IPS DF 6.9 (cell line): Measurements from ENCODE around the gene RD3L.
"Not testable (repeated sequence)": the region's sequence is repeated elsewhere in the genome, so short reads cannot be mapped to it uniquely, and the experiment has no call there.

Source experiments
- DNase-seq: peaks from one replicate; pipeline ENCODE4 v3.0.0-alpha.2; 2013; ENCODE audit warnings: low read depth, low spot score
- H3K27ac ChIP-seq: one replicate; pipeline ENCODE4 v1.5.1; 2013; ENCODE audit warnings: low read length, control low read depth
- H3K27me3 ChIP-seq: 2 replicates; pipeline ENCODE4 v1.6.1; 2013; ENCODE audit warnings: mild to moderate bottlenecking, low read length; ENCODE audit not compliant: control insufficient read depth, insufficient read depth
- H3K36me3 ChIP-seq: 2 replicates; pipeline ENCODE4 v1.6.1; 2013; ENCODE audit warnings: low read length; ENCODE audit not compliant: control insufficient read depth, insufficient read depth
- H3K4me1 ChIP-seq: 2 replicates; pipeline ENCODE4 v1.6.1; 2013; ENCODE audit warnings: low read length; ENCODE audit not compliant: control insufficient read depth, insufficient read depth
- H3K4me3 ChIP-seq: 2 replicates; pipeline ENCODE4 v1.5.1; 2013; ENCODE audit warnings: mild to moderate bottlenecking, low read length
- H3K9me3 ChIP-seq: 2 replicates; pipeline ENCODE4 v1.6.1; 2013; ENCODE audit warnings: low read length, inconsistent platforms; ENCODE audit not compliant: control insufficient read depth, insufficient read depth
- WGBS: extraction: QIAGEN DNeasy Blood & Tissue Kit; methylation state at CpG from one replicate; pipeline ENCODE4 v1.1.7; 2013; ENCODE audit warnings: mixed read lengths, missing lambda C conversion rate; ENCODE audit not compliant: insufficient read length, insufficient coverage; 5-methylcytosine and 5-hydroxymethylcytosine counted together

Gene RD3L

GRCh38 chr14:103941973-103942736 is at the start of gene RD3L:
RD3L (minus strand) TSS chr14:103942529; CDS start chr14:103941695, 834 bp downstream.
- Histone ChIP-seq H3K4me3 (no peak within 1 kb of the TSS), H3K36me3 (no peaks in the 10 kb centered on the region), H3K27ac (no peak within 1 kb of the TSS), H3K4me1 (no peaks in the 10 kb centered on the region), H3K9me3 (no peaks in the 10 kb centered on the region), H3K27me3 (no peaks in the 10 kb centered on the region)
- DNase-seq, result no peak
- no CpG with 5 or more reads among the region's 14 CpGs for WGBS

- H3K9me3 ChIP-seq, result no peaks in the 10 kb centered on the region; the same call in 1 of the 2 replicates
- no peak overlapping the region for H3K4me3 ChIP-seq
- DNase-seq, result no peak
- no peaks in the 10 kb centered on the region for H3K27me3 ChIP-seq
- H3K4me1 ChIP-seq, result no peaks in the 10 kb centered on the region
- H3K36me3 ChIP-seq, result no peaks in the 10 kb centered on the region
- no peak overlapping the region for H3K27ac ChIP-seq
- no CpG with 5 or more reads among the region's 4 CpGs for WGBS
These were observed 47.6 kb upstream of the RD3L start for GRCh38 chr14:103989964-103990363.

GRCh38 chr14:103989034-103989433 is 46.7 kb upstream of the RD3L start:
- Histone ChIP-seq H3K27me3 (no peaks in the 10 kb centered on the region), H3K4me3 (no peak overlapping the region), H3K36me3 (no peaks in the 10 kb centered on the region), H3K9me3 (no peaks in the 10 kb centered on the region; the same call in 1 of the 2 replicates), H3K4me1 (no peaks in the 10 kb centered on the region), H3K27ac (no peak overlapping the region)
- DNase-seq, result no peak
- WGBS, result no CpG with 5 or more reads among the region's 1 CpG

GRCh38 chr14:103984196-103984595 is 41.9 kb upstream of the RD3L start:
- Histone ChIP-seq H3K27me3 (no peaks in the 10 kb centered on the region), H3K4me3 (no peak overlapping the region), H3K4me1 (no peaks in the 10 kb centered on the region), H3K9me3 (no peaks in the 10 kb centered on the region), H3K27ac (no peak overlapping the region), H3K36me3 (no peaks in the 10 kb centered on the region)
- no peak for DNase-seq
- WGBS, result no CpG with 5 or more reads among the region's 5 CpGs

GRCh38 chr14:103980623-103981238 is 38.4 kb upstream of the RD3L start:
- not testable (repeated sequence) for H3K27ac ChIP-seq, H3K4me3 ChIP-seq, H3K9me3 ChIP-seq, H3K27me3 ChIP-seq, H3K36me3 ChIP-seq, H3K4me1 ChIP-seq, DNase-seq
- no CpG with 5 or more reads among the region's 14 CpGs for WGBS

GRCh38 chr14:103974575-103974974 is 32.2 kb upstream of the RD3L start:
- H3K4me3 ChIP-seq, result no peak overlapping the region
- no peak for DNase-seq
- H3K27me3 ChIP-seq, result no peaks in the 10 kb centered on the region
- WGBS, result no CpG with 5 or more reads among the region's 2 CpGs
- no peaks in the 10 kb centered on the region for H3K36me3 ChIP-seq
- no peaks in the 10 kb centered on the region for H3K9me3 ChIP-seq
- no peak overlapping the region for H3K27ac ChIP-seq
- H3K4me1 ChIP-seq, result no peaks in the 10 kb centered on the region

GRCh38 chr14:103973354-103973753 is 31.0 kb upstream of the RD3L start:
- Histone ChIP-seq H3K27me3 (no peaks in the 10 kb centered on the region), H3K36me3 (no peaks in the 10 kb centered on the region), H3K4me3 (no peak overlapping the region), H3K4me1 (no peaks in the 10 kb centered on the region), H3K27ac (no peak overlapping the region), H3K9me3 (no peaks in the 10 kb centered on the region)
- DNase-seq, result no peak
- no CpG with 5 or more reads among the region's 4 CpGs for WGBS

- no peak for DNase-seq
- no peak overlapping the region for H3K27ac ChIP-seq
- WGBS, result no CpG with 5 or more reads among the region's 4 CpGs
- no peaks in the 10 kb centered on the region for H3K36me3 ChIP-seq
- H3K27me3 ChIP-seq, result no peaks in the 10 kb centered on the region
- no peaks in the 10 kb centered on the region for H3K9me3 ChIP-seq
- H3K4me3 ChIP-seq, result no peak overlapping the region
- no peaks in the 10 kb centered on the region for H3K4me1 ChIP-seq
These were observed 27.6 kb upstream of the RD3L start for GRCh38 chr14:103969961-103970360.

- Histone ChIP-seq H3K4me1 (no peaks in the 10 kb centered on the region), H3K27me3 (no peaks in the 10 kb centered on the region), H3K4me3 (no peak overlapping the region), H3K36me3 (no peaks in the 10 kb centered on the region), H3K27ac (no peak overlapping the region), H3K9me3 (no peaks in the 10 kb centered on the region)
- no peak for DNase-seq
These were observed 24.3 kb upstream of the RD3L start for GRCh38 chr14:103966631-103967030.

GRCh38 chr14:103961928-103962578 is 19.7 kb upstream of the RD3L start:
- 100% methylated on average over 2 of the region's 5 CpGs for WGBS
- no peak for DNase-seq
- Histone ChIP-seq H3K4me1 (no peaks in the 10 kb centered on the region), H3K27me3 (no peaks in the 10 kb centered on the region), H3K9me3 (no peaks in the 10 kb centered on the region), H3K4me3 (no peak overlapping the region), H3K27ac (no peak overlapping the region), H3K36me3 (no peaks in the 10 kb centered on the region)
